ENCODE results near the gene PCAT6.

Gene PCAT6

DNA sequence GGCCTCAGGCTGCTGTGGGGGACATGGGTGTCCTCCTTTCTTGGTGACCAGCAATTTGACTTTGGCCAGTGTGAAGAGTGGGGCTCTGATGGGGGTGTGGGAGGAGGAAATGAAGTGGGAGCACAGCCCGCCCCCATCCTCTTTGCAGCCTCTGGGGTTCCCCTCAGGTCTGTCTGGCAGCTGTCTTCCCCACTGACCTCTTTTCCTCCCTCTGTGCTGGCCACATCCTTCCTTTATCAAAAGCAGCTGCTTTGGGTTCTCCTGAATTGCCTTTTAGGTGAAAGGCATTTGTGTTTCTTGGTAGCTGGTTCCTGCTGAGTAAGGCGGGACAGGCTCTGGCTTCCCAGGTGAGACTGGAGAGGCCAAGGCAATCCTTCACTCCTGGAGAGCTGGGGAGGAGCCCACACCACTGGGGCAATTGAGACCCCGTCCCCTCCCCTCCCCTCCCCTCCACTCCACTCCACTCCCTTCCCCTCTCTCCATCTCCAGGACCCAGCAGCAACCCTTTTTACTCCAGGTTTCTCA is 24.9 kb downstream of the PCAT6 start:
- TF ChIP-seq, protein P1, sequence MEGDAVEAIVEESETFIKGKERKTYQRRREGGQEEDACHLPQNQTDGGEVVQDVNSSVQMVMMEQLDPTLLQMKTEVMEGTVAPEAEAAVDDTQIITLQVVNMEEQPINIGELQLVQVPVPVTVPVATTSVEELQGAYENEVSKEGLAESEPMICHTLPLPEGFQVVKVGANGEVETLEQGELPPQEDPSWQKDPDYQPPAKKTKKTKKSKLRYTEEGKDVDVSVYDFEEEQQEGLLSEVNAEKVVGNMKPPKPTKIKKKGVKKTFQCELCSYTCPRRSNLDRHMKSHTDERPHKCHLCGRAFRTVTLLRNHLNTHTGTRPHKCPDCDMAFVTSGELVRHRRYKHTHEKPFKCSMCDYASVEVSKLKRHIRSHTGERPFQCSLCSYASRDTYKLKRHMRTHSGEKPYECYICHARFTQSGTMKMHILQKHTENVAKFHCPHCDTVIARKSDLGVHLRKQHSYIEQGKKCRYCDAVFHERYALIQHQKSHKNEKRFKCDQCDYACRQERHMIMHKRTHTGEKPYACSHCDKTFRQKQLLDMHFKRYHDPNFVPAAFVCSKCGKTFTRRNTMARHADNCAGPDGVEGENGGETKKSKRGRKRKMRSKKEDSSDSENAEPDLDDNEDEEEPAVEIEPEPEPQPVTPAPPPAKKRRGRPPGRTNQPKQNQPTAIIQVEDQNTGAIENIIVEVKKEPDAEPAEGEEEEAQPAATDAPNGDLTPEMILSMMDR (IDR thresholded peaks at IDR 0.05; ENCODE audit: low read depth, low read length), result no peak
- no peak overlapping the region for H3K4me3 ChIP-seq (ENCODE audit: low read depth, low read length)

DNA sequence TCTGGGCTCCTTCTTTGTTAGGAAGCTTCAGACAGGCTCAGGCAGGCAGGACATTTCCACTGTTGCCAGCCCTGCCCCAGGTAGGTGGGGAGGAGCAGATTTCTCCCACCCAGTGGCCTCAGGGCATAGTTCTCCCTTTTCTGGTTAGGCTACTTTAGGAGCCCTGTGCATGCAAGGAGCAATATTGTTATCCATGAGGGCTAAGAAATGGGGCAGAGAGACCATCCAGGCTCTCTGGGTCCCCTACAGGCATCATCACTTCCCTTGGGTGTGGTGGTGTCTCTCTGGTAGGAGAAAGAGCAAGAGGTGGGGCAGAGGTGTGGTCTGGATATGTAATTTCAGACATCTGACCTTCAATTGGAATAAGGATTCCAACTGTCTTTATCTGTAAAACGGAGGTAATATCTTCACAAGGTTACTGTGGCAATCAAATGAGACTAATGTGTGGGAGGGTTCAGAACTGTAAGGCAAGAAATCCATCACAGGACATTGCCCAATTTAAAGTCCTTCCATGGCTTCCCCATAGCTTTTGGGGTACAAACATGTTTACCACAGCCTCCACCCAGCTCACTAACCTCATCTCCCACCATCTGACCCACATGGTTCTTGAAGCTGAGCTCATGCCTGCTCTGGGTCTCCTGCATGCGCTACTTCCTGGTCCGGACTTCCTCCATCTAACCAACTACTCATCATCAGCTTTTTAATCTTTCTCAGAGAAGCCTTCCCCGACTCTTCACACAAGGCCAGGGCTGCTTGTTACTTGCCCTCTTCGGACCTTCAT is 26.1 kb downstream of the PCAT6 start:
- H3K4me3 ChIP-seq (ENCODE audit: low read depth, low read length), result no peak overlapping the region
- TF ChIP-seq, protein P1 (IDR thresholded peaks at IDR 0.05; ENCODE audit: low read depth, low read length), result no peak

DNA sequence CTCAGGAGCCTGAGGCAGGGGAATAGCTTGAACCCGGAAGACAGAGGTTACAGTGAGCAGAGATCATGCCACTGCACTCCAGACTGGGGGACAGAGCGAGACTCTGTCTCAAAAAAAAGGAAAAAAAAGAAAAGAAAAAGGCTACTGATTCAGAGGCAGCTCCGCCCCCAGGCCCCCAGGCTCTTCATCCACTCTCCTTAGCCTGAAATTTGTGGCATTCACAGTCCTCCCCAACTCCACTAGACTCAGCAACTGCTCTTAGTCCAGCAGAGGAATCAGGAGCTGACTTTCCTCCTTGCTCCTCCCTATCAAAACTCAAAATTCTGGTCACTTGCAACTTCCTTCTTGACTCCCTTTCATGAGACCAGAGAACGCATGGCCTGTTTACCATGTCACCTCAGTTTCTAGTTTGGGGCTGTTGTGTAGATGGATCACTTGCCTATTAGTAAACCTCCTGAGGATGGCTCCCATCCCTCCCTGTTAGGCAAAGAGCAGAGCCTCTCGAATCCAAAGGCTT is 27.1 kb downstream of the PCAT6 start:
- TF ChIP-seq, protein P1 (IDR thresholded peaks at IDR 0.05; ENCODE audit: low read depth, low read length), result no peak
- H3K4me3 ChIP-seq (ENCODE audit: low read depth, low read length), result no peak overlapping the region

DNA sequence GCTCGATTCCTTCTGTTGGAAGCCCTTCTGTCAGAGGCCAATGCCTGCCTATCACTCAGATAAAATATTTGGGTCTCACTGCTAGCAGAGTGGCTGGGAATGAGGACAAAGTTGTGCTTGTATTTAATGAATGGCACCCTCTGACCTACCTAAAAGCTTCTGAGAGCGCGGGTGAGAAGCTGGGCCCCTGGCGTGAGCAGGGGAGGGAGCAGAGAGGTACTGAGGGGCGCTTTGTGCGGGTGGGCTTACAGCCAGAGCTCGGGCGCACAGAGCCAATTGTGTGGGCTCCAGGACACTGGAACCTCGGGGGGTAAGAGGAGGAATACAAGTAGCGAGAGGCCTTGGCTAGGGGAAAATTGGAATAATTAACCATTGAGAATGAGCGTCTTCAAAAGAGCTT is 32.3 kb downstream of the PCAT6 start:
- H3K4me3 ChIP-seq (ENCODE audit: low read depth, low read length), result no peak overlapping the region
- TF ChIP-seq, protein P1 (IDR thresholded peaks at IDR 0.05; ENCODE audit: low read depth, low read length), result no peak

DNA sequence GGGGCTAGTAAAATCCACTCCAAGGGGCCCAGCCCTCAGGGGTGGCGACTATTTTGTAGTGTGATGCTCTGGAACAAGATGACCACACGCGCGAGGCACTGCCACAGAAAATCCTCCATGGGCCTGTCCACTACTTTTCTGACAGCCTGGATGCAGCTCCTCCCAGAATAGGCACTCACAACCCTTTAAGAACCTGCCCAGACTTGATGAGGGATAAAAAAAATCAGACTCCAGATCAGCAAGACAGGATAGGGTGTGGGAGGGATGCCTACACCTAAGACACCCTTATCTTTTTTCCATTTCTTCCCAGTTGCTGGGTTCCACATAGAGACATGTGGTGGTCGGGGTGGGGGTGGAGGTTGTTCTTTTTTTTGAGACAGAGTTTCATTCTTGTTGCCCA is 33.5 kb downstream of the PCAT6 start:
- TF ChIP-seq, protein P1 (IDR thresholded peaks at IDR 0.05; ENCODE audit: low read depth, low read length), result no peak
- no peak overlapping the region for H3K4me3 ChIP-seq (ENCODE audit: low read depth, low read length)

DNA sequence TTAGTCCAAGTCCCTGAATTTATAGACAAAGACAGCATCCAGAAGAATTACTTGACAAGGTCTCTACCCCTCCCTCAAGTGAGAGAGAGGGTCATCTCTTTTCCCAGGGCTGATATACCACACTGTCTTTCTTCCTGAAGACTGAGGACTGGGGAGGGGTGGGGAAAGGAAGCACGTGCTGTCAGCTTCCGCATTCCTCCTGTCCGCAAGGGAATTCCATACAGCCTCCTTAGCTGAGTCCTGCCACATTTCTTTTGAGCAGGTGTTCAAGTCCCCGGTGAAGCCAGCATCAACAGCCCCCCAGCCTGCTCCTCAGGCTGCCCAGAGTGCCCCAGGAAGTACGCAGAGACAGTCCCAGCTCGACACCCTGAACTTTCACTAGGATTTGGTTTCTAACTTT is 34.2 kb downstream of the PCAT6 start:
- no peak overlapping the region for H3K4me3 ChIP-seq (ENCODE audit: low read depth, low read length)
- TF ChIP-seq, protein P1 (IDR thresholded peaks at IDR 0.05; ENCODE audit: low read depth, low read length), result no peak

DNA sequence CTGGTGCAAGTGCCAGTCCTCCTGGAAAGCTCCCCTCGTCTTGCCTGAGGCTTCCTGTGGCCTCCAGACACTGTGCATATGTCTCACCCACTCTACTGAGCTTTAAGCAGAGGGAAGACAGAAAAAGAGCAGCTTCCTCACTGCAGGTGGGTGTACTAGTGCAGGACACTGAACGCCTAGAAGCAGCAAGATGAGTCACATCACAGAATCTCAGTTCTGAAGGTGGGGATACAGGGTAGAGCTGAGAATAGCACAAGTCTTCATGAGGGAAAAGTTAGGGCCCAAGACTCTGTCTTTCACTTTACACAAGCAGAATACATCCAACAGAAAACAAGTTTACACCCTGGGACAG is 37.4 kb downstream of the PCAT6 start:
- TF ChIP-seq, protein P1 (IDR thresholded peaks at IDR 0.05; ENCODE audit: low read depth, low read length), result no peak
- H3K4me3 ChIP-seq (ENCODE audit: low read depth, low read length), result no peak overlapping the region
